OCI-LY1 (cell line): ENCODE measurements around the gene CYSRT1.

Experiments
- CTCF ChIP-seq: fragments of 200-600 bp; sonication (generic), shearing (Covaris generic); IDR thresholded peaks from 2 replicates; pipeline ENCODE4 v1.5.1; 2017; ENCODE audit warnings: mild to moderate bottlenecking, antibody characterized with exemption, low read length, moderate library complexity, mixed read lengths
- EZH2 ChIP-seq: fragments of 200-600 bp; sonication (generic), shearing (Covaris generic); IDR thresholded peaks from 2 replicates; pipeline ENCODE4 v1.8.0; 2017; ENCODE audit warnings: borderline replicate concordance, mixed run types, mild to moderate bottlenecking, antibody characterized with exemption, low read length, moderate library complexity, mixed read lengths

DNA sequence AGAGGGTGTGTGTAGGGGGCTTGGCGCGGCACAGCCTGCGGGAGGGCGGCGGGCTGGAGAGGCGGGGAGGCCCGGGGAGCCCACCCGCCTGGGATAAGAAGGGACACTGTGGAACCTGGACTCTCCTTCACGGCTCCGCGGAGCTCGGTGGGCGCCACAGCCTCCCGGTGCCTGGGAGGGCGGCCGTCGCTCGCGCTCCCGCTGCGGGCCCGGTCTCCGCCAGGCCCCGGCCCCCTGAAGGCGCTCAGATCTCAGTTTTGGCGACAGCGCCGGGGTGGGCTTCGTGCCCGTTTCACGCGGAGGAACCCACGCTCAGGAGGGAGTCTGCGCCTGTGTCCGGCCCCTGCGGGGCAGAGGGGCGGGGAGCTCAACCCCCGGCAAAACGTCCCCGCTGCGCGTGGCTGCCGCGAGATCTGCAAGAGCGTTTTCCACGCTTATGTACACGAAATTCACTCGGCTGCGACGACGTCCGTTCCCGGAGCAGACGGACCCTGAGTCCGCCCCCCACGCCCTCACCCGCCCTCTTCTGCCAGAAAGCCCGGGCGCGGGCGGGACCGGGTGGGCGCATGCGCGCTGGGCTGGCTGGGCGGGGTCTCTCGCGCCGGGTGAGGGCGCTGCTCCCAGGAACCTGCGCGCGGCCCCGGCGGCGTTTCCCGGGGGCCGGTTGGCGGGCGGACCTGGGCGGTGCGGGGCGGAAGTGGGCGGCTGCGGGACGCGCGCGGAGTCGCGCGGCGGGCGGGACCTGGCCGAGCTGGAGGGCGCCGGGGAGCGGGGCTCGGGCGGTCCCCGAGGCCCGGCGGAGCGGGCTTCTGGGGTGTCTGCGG, 29.9 kb downstream of the CYSRT1 start, which contains the start of gene NELFB:
- TF ChIP-seq CTCF (no peak), EZH2 (no peak)
